HG02763 (cell line): ENCODE results near the gene KANSL2.

ENCODE experiments used
- ATAC-seq: cut with Tn5 transposase; IDR thresholded peaks from one replicate; pipeline ENCODE4 v1.9.1; 2021; ENCODE audit warnings: mild to moderate bottlenecking, moderate library complexity; ENCODE audit not compliant: unreplicated experiment

KANSL2 gene

DNA sequence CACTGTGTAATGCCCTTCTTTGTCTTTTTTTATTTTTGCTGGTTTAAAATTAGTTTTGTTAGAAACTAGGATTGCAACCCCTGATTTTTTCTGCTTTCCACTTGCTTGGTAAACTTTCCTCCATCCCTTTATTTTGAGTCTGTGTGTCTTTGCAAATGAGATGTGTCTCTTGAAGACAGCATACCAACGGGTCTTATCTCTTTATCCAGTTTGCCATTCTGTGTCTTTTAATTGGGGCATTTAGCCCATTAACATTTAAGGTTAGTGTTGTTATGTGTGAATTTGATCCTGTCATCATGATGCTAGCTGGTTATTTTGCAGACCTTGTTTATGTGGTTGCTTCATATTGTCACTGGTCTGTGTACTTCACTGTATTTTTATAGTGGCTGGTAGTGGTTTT lies 68.7 kb downstream of the KANSL2 start:
- no peak for ATAC-seq
